HG03558 (cell line): ENCODE data around the gene GOLPH3L.
"Not testable (repeated sequence)": the region's sequence is repeated elsewhere in the genome, so short reads cannot be mapped to it uniquely, and the experiment has no call there.

Experiments
- ATAC-seq: cut with Tn5 transposase; IDR thresholded peaks from one replicate; pipeline ENCODE4 v1.9.1; 2021; ENCODE audit warnings: moderate number of reproducible peaks; ENCODE audit not compliant: unreplicated experiment; ENCODE audit errors: extremely low read depth

The GOLPH3L gene

DNA sequence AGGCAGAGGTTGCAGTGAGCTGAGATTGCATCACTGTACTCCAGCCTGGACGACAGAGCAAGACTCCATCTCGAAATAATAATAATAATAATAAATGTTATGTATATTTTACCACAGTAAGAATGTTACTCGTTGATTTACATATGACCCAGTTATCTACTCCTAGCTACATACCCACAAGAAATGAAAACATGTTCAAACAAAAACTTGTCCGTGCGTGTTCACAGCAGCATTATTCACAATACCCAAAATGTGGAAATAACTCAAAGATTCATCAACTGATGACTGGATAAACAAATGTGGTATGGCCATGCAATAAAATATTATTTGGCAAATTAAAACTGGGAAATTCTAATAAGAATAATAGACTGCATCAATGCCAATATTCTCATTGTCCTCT, 35.8 kb downstream of the GOLPH3L start:
- ATAC-seq, result no peak

DNA sequence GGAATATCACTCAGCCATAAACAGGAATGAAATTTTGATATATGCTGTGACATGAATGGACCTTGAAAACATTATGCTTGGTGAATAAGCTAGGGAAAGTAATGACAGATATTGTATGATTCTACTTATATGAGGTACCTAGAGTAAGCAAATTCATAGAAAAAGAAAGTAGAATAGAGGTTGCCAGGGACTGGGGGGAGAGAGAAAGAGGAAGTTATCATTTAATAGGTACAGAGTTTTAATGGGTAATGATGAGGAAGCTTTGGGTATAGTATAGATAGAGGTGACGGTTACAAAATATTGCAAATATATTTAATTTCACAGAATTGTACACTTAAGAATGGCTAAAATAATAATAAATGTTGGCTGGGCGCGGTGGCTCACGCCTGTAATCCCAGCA, 36.4 kb downstream of the GOLPH3L start:
- ATAC-seq, result no peak

GRCh38 chr1:150657064-150657463, 39.9 kb downstream of the GOLPH3L start:
- ATAC-seq, result not testable (repeated sequence)

GRCh38 chr1:150654635-150655034, 42.3 kb downstream of the GOLPH3L start:
- not testable (repeated sequence) for ATAC-seq

- no peak for ATAC-seq
These were observed 46.8 kb downstream of the GOLPH3L start for GRCh38 chr1:150650193-150650592.

- no peak for ATAC-seq
These were observed 47.4 kb downstream of the GOLPH3L start for GRCh38 chr1:150649441-150650075.

GRCh38 chr1:150642296-150642695, 54.7 kb downstream of the GOLPH3L start:
- no peak for ATAC-seq

DNA sequence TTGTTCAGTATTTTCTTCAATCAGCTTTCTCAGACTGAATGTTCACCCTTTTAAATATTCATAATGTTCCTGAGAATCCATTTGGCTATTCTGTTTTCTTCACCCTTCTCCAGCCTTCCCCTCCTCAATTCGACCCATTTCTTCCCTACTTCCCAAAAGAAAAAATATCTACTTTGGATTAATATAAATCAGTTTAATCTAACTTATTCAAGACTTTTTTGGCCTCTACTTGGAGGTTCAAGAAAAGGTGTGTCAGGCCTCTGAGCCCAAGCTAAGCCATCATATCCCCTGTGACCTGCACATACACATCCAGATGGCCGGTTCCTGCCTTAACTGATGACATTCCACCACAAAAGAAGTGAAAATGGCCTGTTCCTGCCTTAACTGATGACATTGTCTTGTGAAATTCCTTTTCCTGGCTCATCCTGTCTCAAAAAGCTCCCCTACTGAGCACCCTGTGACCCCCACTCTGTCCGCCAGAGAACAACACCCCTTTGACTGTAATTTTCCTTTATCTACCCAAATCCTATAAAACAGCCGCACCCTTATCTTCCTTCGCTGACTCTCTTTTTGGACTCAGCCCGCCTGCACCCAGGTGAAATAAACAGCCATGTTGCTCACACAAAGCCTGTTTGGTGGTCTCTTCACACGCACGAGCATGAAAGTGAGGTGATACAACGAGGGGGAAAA, 55.7 kb downstream of the GOLPH3L start:
- ATAC-seq, result not testable (repeated sequence)

DNA sequence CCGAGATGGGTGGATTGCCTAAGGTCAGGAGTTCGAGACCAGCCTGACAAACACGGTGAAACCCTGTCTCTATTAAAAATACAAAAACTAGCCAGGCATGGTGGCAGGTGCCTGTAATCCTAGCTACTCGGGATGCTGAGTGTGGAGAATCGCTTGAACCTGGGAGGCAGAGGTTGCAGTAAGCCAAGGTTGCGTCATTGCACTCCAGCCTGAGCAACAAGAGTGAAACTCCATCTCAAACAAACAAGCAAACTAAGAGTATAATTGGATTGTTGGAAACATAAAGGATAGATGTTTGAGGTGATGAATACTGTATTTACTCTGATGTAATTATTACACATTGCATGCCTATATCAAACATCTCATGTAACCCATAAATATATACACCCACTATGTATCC, 58.5 kb downstream of the GOLPH3L start:
- ATAC-seq, result not testable (repeated sequence)

- not testable (repeated sequence) for ATAC-seq
These were observed 61.9 kb downstream of the GOLPH3L start for GRCh38 chr1:150634839-150635622.

- ATAC-seq, result peak; percentile 81
These were observed 67.6 kb downstream of the GOLPH3L start, which contains the start of gene ENSA for GRCh38 chr1:150629115-150629928. Gene ENSA (minus strand): TSS chr1:150629612. CDS start chr1:150629470, 142 bp downstream.

DNA sequence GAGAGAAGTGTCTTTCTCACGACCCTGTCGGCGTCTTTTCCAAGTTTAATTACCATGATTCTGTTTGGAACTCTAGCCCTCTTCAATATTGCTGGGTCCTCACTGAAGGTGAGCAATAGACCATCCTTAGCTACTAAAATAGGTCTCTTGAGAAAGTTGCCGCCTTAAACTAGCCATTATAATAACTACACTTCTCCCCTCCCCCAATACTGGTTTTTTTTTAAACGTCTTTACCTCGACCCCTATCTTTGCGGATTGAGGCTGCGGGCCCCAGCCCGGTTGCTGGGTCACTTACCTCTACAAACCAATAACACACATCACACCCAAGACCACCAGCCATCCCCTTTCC, 68.2 kb downstream of the GOLPH3L start:
- no peak for ATAC-seq

DNA sequence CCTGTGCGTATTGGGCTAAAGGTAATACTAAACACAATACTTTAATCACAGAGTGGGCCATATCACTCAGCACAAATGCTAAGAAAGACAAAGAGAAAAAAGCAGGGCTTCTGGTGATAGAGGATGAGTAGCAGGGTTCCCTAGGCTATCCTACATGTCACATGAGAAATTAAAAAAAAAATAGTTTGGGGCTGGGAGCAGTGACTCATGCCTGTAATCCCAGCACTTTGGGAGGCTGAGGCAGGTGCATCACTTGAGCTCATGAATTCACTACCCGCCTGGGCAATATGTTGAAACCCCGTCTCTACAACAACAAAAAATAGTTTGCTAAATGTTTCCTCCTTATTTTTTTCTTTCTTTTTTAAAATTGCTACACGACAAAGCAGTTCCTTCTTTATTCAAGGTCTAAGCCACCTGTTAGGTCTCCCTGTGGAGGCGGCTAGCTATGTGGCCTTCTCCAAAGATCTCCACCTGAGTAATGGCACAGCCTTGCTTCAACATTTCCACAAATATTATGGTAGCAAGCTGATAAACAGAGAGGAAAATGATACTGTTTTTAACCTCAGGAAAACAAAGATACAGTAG, 69.0 kb downstream of the GOLPH3L start:
- ATAC-seq, result no peak

DNA sequence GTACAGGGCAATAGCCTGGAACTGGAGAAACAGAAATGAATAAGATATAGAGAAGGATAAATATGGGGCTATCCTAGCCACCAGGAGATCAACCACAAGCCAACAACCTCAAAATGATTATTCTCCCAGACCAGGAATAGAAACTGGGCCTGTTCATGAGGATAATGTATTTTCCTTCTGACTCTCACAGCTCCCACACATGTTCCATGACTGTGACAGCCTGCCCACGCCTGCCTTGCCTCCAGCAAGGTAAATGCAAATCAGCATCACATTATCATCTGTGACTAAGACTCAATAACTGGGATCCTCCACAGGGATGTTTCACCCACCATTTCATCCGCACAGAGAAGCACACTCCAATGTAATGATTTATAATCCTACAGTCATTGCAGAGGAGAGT, 70.8 kb downstream of the GOLPH3L start:
- no peak for ATAC-seq

- not testable (repeated sequence) for ATAC-seq
These were observed 72.4 kb downstream of the GOLPH3L start for GRCh38 chr1:150624546-150624945.

GRCh38 chr1:150624134-150624533, 72.8 kb downstream of the GOLPH3L start:
- not testable (repeated sequence) for ATAC-seq

- ATAC-seq, result no peak
These were observed 74.5 kb downstream of the GOLPH3L start for GRCh38 chr1:150622303-150622975.

GRCh38 chr1:150621497-150622302, 75.3 kb downstream of the GOLPH3L start:
- no peak for ATAC-seq

DNA sequence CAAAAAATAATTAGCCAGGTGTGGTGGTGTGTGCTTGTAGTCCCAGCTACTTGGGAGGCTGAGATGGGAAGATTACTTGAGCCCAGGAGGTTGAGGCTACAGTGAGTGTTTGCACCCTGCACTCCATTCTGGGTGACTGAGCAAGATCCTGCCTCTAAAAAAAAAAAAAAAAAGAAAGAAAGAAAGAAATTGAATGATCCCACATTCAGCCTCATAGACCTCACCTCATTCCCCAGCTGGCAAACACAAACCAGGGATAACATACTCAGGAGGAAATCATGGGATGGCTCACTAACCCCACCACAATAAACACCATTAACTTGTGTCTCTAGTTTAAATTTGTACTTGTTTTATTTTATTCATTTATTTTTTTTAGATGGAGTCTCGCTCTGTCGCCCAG, 76.0 kb downstream of the GOLPH3L start:
- no peak for ATAC-seq
